ENCODE measurements around the gene SH2D6.
A peak's percentile ranks its signal among the peaks of the same experiment; 100 is the strongest.
"Not testable (repeated sequence)": the region's sequence is repeated elsewhere in the genome, so short reads cannot be mapped to it uniquely, and the experiment has no call there.

SH2D6 gene

DNA sequence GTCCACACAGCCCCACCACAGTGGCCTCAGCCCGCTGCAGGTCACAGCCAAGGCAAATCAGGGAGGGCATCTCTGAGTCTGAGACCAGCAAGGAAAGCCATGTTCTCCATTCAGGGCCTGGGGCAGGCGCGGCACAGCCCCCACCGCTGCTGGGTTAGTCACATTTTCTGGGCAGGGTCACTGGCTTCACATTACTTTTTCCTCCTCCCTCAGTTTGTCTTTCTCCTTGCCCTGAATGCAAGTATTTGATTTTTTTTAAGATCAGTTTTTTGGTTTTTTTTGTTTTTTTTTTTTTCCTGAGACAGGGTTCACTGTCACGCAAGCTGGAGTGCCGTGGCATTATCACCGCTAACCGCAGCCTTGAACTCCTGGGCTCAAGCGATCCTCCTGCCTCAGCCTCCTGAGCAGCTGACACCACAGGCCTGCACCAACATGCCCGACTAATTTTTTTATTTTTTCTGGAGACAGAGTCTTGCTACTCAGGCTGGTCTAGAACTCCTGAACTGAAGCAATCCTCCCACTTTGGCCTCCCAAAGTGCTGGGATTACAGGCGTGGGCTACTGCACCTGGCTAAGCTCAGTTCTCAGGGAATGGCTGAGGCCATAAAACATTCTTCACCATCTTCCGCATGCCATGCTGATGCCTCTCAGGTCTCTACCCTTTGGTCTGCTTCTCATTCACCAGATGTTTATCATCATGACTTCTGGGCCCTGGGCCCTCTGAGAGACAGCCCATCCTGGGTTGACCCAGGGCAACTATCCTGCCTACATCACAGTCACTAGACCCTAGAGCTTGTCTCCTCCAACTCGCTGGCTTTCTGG, 7.7 kb upstream of the SH2D6 start:
- Histone ChIP-seq H3K4me1 (ENCODE audit: control insufficient read depth, insufficient read depth, low read length, poor library complexity, severe bottlenecking) (peaks cover 29% of the 10 kb centered on the region), H3K36me3 (ENCODE audit: control insufficient read depth, insufficient read depth, low read length) (no peaks in the 10 kb centered on the region), H3K4me3 (ENCODE audit: insufficient read depth, low read depth, low read length, poor library complexity, severe bottlenecking) (no peak overlapping the region), H3K27me3 (replicated peaks; ENCODE audit: control insufficient read depth, insufficient read depth, low read length, poor library complexity, severe bottlenecking) (no peaks in the 10 kb centered on the region), H3K27ac (ENCODE audit: insufficient read depth, low read length, poor library complexity, severe bottlenecking) (no peak overlapping the region), H3K9me3 (ENCODE audit: control insufficient read depth, low read length) (no peaks in the 10 kb centered on the region)
- no peak for DNase-seq

DNA sequence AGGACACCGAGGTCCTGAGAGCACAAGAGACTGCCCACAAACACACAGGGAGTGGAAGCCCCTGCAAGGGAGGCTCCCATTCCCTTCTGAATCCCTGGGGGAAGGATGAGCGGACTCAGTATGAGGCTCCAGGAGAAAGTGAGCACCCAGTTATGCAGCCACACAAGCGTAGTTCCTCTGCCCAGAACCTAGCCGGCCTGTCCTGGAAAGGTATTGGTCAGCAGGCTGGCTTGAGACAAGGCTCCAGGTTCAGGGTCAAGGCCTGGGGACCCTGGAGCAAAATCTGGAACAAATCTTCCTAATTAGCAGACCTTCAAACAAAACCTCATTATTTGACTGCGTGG, 7.1 kb upstream of the SH2D6 start:
- H3K27ac ChIP-seq (ENCODE audit: insufficient read depth, low read length, poor library complexity, severe bottlenecking), result no peak overlapping the region
- H3K9me3 ChIP-seq (ENCODE audit: control insufficient read depth, low read length), result no peaks in the 10 kb centered on the region
- DNase-seq, result no peak
- no peaks in the 10 kb centered on the region for H3K27me3 ChIP-seq (replicated peaks; ENCODE audit: control insufficient read depth, insufficient read depth, low read length, poor library complexity, severe bottlenecking)
- H3K36me3 ChIP-seq (ENCODE audit: control insufficient read depth, insufficient read depth, low read length), result no peaks in the 10 kb centered on the region
- H3K4me3 ChIP-seq (ENCODE audit: insufficient read depth, low read depth, low read length, poor library complexity, severe bottlenecking), result no peak overlapping the region
- peaks cover 29% of the 10 kb centered on the region for H3K4me1 ChIP-seq (ENCODE audit: control insufficient read depth, insufficient read depth, low read length, poor library complexity, severe bottlenecking)

DNA sequence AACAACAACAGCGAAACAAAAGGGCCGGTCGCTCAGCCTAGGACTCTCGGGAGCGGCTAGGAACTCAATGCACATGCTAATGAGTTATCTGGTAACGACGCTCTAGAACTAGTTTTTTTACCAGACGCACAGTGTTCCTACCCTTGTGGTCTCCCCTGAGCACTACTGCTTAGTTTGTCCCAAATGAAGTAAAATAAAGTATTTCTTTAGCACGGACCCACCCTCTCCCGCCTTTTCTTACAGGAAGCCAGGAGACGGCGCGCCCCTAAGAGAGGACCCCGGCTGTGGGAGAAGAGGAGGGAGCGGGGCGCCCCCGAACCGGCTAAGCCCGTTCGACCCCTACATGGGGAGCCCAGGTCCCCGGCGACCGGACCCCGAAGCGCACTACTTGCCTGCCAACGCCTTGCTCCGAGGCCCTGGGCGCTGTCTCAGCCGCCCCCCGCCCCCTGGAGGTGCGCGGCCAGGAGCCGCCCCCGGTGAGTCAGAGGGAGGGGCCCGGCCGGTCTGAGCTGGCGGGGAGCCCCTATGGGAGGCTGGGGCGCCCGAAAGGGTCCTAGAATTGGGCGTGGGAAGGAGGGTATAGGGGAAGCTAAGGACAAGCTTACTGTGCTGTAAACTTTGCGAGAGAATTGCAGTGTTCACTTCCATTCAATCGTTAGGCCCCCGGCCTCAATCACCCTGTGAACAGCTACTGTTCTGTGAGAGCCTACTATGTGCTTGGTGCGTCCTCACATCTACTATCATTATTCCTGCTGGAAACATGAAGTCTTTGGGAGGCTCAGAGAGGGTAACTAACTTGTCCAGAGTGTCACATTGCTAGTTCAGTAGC, 4.7 kb upstream of the SH2D6 start:
- Histone ChIP-seq H3K4me1 (ENCODE audit: control insufficient read depth, insufficient read depth, low read length, poor library complexity, severe bottlenecking) (peaks cover 25% of the 10 kb centered on the region), H3K4me3 (ENCODE audit: insufficient read depth, low read depth, low read length, poor library complexity, severe bottlenecking) (no peak overlapping the region), H3K9me3 (ENCODE audit: control insufficient read depth, low read length) (no peaks in the 10 kb centered on the region), H3K36me3 (ENCODE audit: control insufficient read depth, insufficient read depth, low read length) (no peaks in the 10 kb centered on the region), H3K27me3 (replicated peaks; ENCODE audit: control insufficient read depth, insufficient read depth, low read length, poor library complexity, severe bottlenecking) (no peaks in the 10 kb centered on the region), H3K27ac (ENCODE audit: insufficient read depth, low read length, poor library complexity, severe bottlenecking) (no peak overlapping the region)
- DNase-seq, result no peak

DNA sequence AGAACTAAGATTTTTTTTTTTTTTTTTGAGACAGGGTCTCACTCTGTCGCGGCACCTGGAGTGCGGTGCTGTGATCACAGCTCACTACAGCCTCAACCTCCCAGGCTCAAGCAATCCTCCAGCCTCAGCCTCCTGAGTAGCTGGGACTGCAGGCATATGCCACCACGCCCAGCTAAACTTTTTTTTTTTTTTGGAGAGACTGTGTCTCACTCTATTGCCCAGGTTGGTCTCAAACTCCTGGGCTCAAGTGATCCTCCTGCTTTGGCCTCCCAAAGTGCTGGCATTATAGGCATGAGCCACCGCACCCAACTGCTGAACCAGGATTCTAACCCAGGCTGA, 4.1 kb upstream of the SH2D6 start:
- not testable (repeated sequence) for H3K27me3 ChIP-seq (replicated peaks; ENCODE audit: control insufficient read depth, insufficient read depth, low read length, poor library complexity, severe bottlenecking); H3K4me3 ChIP-seq (ENCODE audit: insufficient read depth, low read depth, low read length, poor library complexity, severe bottlenecking); H3K36me3 ChIP-seq (ENCODE audit: control insufficient read depth, insufficient read depth, low read length); H3K9me3 ChIP-seq (ENCODE audit: control insufficient read depth, low read length); H3K27ac ChIP-seq (ENCODE audit: insufficient read depth, low read length, poor library complexity, severe bottlenecking); DNase-seq
- H3K4me1 ChIP-seq (ENCODE audit: control insufficient read depth, insufficient read depth, low read length, poor library complexity, severe bottlenecking), result peaks cover 25% of the 10 kb centered on the region

DNA sequence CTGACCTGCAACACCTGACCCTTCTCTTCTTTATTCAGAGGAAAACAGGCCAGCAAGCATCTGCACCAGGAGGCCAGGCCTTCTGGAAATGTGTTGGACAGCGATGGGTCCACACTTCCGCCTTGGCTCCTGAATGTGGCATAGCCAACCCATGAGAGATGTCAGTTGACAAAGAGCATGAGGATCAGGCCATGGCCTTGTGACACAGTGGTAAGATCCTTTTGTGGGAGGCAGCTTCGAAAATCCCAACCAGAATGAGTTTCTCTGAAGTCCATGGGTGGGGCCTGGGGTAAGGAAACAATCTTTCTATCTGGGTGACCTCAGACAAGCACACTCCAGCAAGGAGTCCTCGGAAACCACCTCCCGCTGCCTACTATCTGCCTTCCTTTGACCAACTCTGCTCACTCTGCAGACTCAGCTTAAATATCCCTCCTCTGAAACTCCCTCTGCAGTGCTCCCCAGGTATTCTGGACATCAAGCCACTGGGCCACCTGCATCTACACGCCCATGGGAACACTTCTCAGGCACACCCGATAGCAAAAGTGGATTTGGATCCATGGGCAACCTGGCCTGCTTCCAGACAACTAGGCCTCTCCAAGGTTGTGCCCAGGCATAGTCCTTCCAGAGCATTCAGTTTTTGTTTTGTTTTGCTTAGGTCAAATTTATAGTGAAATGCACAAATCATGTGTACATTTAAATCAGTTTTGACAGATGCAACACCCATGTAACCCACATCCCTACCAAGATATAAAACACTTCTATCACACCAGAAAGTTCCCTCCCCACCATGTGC, 3.6 kb upstream of the SH2D6 start:
- H3K4me1 ChIP-seq (ENCODE audit: control insufficient read depth, insufficient read depth, low read length, poor library complexity, severe bottlenecking), result peaks cover 20% of the 10 kb centered on the region
- no peak overlapping the region for H3K27ac ChIP-seq (ENCODE audit: insufficient read depth, low read length, poor library complexity, severe bottlenecking)
- H3K4me3 ChIP-seq (ENCODE audit: insufficient read depth, low read depth, low read length, poor library complexity, severe bottlenecking), result no peak overlapping the region
- no peak for DNase-seq
- no peaks in the 10 kb centered on the region for H3K27me3 ChIP-seq (replicated peaks; ENCODE audit: control insufficient read depth, insufficient read depth, low read length, poor library complexity, severe bottlenecking)
- no peaks in the 10 kb centered on the region for H3K36me3 ChIP-seq (ENCODE audit: control insufficient read depth, insufficient read depth, low read length)
- H3K9me3 ChIP-seq (ENCODE audit: control insufficient read depth, low read length), result no peaks in the 10 kb centered on the region

DNA sequence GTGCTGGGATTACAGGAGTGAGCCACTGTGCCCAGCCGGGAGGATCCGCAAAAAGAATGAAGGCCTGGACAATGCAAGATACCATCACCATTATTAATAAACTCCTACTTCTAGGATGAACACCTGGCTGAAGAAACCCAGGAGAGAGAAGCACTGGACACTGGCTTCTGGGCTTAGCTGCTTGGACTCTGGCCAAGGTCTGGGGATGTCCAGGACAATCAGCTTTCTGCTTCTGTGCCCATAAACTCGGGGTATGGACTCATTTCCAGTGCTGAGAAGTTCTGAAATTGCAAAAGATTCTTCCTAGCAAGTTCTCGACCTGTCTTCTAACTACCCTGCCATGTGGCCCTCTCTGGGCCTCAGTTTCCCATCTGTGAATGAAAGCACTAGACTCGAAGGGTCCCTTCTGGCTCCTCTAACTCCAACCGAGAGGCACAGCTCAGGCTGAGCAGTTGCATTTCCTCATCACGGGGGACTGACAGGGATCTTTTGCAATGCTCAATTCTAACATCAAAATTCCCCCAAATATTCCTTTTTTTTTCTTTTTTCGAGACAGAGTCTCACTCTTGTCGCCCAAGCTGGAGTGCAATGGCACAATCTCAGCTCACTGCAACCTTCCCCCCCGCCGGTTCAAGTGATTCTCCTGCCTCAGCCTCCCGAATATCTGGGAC, 2.4 kb upstream of the SH2D6 start:
- Histone ChIP-seq H3K4me3 (ENCODE audit: insufficient read depth, low read depth, low read length, poor library complexity, severe bottlenecking) (no peak overlapping the region), H3K27me3 (replicated peaks; ENCODE audit: control insufficient read depth, insufficient read depth, low read length, poor library complexity, severe bottlenecking) (no peaks in the 10 kb centered on the region), H3K4me1 (ENCODE audit: control insufficient read depth, insufficient read depth, low read length, poor library complexity, severe bottlenecking) (peaks cover 20% of the 10 kb centered on the region), H3K9me3 (ENCODE audit: control insufficient read depth, low read length) (no peaks in the 10 kb centered on the region), H3K27ac (ENCODE audit: insufficient read depth, low read length, poor library complexity, severe bottlenecking) (no peak overlapping the region), H3K36me3 (ENCODE audit: control insufficient read depth, insufficient read depth, low read length) (no peaks in the 10 kb centered on the region)
- no peak for DNase-seq

DNA sequence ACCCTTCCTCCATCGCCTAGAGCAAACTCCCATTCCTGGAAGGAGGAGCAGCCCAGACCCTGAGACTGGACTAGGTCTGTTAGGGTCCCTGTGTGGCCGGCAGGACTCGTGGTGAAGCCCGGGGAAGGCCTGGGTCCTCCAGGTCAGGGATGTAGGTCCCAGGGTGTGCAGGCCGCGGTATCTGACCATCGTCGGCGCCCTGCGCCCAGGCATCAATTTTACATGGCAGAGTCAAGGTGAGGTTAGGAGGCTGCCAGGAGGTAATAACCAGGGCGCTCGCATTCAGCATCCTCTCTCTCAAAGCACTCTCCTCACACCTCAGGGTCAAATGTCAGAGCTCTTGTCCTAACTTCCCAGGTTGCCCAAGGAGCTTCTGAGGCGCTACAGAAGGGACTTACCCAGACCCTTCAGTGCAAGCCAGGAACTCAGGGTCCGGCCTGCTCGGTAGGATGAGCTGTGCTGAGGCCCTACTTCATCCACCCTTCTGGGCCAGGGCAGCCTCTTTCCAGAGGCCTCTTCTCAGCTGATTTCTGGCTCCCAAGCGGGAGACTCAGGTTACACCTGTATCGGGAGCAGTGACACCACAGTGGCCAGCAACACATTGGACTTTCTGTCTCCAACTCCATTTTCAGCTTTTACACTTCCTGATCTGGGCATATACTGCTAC, 628 bp downstream of the SH2D6 start:
- peaks cover 20% of the 10 kb centered on the region for H3K4me1 ChIP-seq (ENCODE audit: control insufficient read depth, insufficient read depth, low read length, poor library complexity, severe bottlenecking)
- H3K36me3 ChIP-seq (ENCODE audit: control insufficient read depth, insufficient read depth, low read length), result no peaks in the 10 kb centered on the region
- H3K4me3 ChIP-seq (ENCODE audit: insufficient read depth, low read depth, low read length, poor library complexity, severe bottlenecking), result peak overlapping the region; percentile 97
- DNase-seq, result no peak
- H3K27me3 ChIP-seq (replicated peaks; ENCODE audit: control insufficient read depth, insufficient read depth, low read length, poor library complexity, severe bottlenecking), result no peaks in the 10 kb centered on the region
- no peaks in the 10 kb centered on the region for H3K9me3 ChIP-seq (ENCODE audit: control insufficient read depth, low read length)
- H3K27ac ChIP-seq (ENCODE audit: insufficient read depth, low read length, poor library complexity, severe bottlenecking), result peak overlapping the region; percentile 92

DNA sequence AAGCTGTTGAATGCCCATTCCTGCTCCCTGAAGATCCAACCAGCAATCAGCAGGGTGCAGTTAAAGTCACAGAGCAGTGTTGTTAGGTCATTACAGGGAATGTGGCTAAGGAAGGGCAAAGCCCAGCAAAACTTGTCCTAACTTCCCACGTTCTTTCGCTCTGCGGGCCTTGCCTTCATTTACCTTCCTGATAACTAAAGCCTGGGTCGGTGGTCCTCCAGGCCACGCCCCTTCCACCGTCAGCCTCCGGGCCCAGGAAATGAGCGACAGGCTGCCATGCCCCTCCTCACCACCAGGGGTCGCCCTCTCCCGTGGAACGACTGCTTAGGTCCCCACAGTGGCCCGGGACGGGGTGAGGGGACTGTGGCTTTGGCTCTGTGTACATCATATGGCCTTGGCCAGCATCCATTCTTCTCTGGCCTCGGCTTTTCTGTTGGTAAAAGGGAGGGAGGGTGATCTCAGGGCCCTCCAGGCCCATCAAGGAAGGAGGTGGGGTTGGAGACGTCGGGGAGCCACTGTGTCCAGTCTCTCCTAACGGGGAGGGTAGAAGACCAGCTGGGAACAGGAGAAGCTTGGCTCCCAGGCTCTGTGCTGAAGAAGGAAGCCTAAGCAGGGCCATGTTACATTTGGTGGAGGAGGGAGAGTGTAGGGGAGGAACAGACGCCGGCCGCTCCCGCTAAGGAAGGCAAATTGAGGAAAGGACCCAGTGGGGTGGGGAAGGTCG, 2.2 kb downstream of the SH2D6 start:
- Histone ChIP-seq H3K9me3 (ENCODE audit: control insufficient read depth, low read length) (no peaks in the 10 kb centered on the region), H3K4me1 (ENCODE audit: control insufficient read depth, insufficient read depth, low read length, poor library complexity, severe bottlenecking) (peaks cover 20% of the 10 kb centered on the region), H3K27ac (ENCODE audit: insufficient read depth, low read length, poor library complexity, severe bottlenecking) (no peak overlapping the region), H3K4me3 (ENCODE audit: insufficient read depth, low read depth, low read length, poor library complexity, severe bottlenecking) (no peak overlapping the region), H3K36me3 (ENCODE audit: control insufficient read depth, insufficient read depth, low read length) (no peaks in the 10 kb centered on the region), H3K27me3 (replicated peaks; ENCODE audit: control insufficient read depth, insufficient read depth, low read length, poor library complexity, severe bottlenecking) (no peaks in the 10 kb centered on the region)
- DNase-seq, result peak; percentile 74 to 83 (median 79)

Measured in effector memory CD4-positive, alpha-beta T cell (primary cell).